Testis (tissue), 2 donors: ENCODE measurements around the gene REV1.
"Not testable (repeated sequence)": the region's sequence is repeated elsewhere in the genome, so short reads cannot be mapped to it uniquely, and the experiment has no call there.

Experiments
- POLR2A ChIP-seq: fragments of 450-650 bp; IDR thresholded peaks from one replicate; pipeline ENCODE4 v1.6.1; 2017; ENCODE audit warnings: antibody characterized with exemption, mild to moderate bottlenecking, moderate library complexity
- TF ChIP-seq, protein P1 (sequence below), 3 experiments: fragments of 450-650 bp in 2 of 3; fragments of 200-600 bp in 1 of 3; sonication (generic) in 1 of 3; IDR thresholded peaks; one replicate each; pipeline ENCODE4 v1.5.1; 2016 to 2019; ENCODE audit warnings: antibody characterized with exemption in 3 of 3, mild to moderate bottlenecking in 2 of 3, moderate library complexity in 1 of 3

DNA sequence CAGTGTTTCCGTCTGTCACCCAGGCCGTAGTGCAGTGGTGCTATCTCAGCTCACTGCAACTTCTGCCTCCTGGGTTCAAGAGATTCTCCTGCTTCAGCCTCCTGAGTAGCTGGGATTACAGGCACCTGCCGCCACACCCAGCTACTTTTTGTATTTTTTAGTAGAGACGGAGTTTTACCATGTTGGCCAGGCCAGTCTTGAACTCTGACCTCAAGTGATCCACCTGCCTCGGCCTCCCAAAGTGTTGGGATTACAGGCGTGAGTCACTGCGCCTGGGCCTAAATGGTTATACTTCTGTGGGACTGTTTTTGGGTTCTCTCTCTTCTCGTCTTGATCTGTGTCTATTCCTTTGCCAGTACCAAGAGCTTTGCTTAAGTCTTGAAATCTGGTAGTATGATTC, 135.0 kb downstream of the REV1 start:
- TF ChIP-seq, protein P1, sequence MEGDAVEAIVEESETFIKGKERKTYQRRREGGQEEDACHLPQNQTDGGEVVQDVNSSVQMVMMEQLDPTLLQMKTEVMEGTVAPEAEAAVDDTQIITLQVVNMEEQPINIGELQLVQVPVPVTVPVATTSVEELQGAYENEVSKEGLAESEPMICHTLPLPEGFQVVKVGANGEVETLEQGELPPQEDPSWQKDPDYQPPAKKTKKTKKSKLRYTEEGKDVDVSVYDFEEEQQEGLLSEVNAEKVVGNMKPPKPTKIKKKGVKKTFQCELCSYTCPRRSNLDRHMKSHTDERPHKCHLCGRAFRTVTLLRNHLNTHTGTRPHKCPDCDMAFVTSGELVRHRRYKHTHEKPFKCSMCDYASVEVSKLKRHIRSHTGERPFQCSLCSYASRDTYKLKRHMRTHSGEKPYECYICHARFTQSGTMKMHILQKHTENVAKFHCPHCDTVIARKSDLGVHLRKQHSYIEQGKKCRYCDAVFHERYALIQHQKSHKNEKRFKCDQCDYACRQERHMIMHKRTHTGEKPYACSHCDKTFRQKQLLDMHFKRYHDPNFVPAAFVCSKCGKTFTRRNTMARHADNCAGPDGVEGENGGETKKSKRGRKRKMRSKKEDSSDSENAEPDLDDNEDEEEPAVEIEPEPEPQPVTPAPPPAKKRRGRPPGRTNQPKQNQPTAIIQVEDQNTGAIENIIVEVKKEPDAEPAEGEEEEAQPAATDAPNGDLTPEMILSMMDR (IDR thresholded peaks at IDR 0.05): not testable (repeated sequence)
- not testable (repeated sequence) for TF ChIP-seq POLR2A
